GM19351 (cell line): ENCODE results near the gene GPD2.
A peak's percentile ranks its signal among the peaks of the same experiment; 100 is the strongest.

Source experiments
- ATAC-seq: cut with Tn5 transposase; IDR thresholded peaks from one replicate; pipeline ENCODE4 v1.9.1; 2021; ENCODE audit warnings: mild to moderate bottlenecking, moderate library complexity; ENCODE audit not compliant: unreplicated experiment

Gene GPD2

DNA sequence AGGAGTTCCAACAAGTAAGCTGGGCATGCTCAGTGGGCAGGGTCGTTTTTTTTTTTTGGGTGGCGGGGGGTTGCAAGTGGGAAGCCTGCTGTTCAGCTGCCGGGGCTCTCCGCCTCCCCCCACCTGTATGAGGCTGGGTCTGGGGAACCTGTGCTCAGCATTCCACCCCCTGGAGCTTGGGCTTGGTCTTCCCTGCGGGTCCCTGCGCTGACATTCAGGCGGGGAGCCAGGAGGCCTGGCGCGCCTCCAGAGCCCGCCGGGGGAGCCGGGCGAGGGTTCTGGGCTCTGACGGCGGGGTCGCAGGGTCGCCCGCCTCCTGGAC is 822 bp upstream of the GPD2 start:
- no peak for ATAC-seq

DNA sequence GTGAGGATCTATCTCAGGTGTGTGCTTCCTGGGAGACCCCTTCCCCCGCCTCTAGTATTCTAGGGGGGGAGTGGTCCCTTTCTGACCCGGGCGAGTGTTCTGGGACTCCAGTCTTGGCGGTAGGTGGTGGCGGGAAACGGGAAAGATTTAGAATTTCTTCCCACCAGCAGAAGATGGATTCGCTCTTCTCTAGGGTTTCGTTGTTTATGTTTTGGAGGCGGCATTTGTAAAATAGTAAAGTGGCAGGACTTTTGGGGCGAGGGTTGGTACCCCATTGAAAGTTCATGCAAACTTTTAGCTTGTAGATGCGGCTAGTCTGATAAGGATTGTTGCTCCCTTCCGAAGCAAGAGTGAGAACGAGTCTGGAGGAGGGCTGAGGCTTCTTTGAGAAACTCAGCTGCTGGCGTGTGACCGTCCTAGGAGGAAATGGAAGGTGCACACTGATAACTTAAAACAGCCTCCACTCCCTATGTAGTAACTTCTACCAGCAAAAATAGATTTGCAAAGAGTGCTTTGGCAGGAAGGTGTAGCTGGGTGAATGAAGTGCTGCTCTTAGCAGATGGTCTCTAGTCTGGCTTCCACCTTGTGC is 412 bp downstream of the GPD2 start:
- ATAC-seq: peak; percentile 57

DNA sequence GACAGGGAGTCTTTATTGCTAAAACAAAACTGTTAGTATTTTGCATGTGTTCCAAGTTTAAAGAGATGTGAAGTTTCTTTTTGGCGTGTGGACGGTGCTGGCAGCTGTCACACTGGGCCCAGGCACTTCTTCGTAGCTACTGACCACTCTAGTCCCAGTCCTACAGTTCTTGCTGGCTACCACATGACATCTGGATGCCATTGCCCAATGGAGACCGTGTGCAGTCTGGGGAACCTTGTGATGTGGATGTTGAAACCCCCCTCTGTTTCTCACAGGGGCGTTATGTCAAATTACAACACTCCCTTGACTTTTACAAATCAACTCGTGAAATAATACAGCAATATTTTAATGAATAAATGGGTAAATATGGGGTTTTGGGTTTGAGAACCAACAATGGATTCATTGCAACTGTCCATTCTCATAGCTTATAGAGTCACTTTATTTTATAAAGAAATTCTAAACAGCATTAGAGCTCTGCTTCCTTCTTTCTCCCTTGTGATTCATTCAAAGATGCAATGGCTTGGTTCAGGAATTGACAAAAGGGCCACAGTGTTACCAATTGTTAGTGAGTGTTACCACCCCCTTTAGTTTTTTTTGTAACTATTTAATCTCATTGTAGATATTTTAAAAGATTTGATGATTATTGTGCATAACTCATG is 1.2 kb downstream of the GPD2 start:
- ATAC-seq: peak; percentile 25

DNA sequence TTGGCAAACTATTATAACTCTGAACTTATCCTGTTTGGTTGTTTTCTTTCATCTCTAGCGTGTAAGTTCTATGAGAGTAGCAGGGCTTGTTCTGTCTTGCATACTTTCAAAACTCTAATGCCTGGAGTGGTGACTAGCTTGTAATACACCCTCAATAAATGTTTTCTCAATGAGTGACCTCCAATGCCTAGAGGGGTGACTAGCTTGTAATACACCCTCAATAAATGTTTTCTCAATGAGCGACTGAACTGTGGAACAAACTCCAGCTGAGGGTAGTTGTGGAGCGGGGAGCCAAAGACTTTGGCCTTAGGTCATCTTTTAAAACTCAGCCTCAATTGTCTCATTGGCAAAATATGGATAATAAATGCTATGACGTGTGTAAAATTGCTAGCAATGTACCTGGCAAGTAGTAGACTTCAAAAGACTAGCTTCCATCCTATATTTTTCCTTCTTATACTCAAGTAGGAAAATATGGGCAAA is 1.8 kb downstream of the GPD2 start:
- ATAC-seq: no peak

DNA sequence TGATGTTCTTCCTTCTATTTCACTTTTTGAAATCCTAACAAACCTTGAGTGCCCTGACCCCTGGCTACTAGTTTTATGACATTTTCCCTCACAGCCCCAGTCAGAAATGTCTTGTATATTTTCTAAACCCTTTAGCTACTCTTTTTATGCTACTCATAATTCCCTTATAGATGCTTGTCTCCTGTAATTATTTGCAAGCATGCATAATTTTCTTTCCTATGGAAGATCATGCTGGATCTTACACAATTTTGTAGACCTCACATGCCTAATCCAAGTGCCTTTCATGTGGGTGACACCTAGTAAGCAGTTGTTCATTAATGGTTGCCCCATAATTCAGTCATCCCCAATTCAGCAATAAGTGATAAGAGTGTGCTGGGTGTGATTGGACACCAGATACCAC is 6.9 kb downstream of the GPD2 start:
- no peak for ATAC-seq

DNA sequence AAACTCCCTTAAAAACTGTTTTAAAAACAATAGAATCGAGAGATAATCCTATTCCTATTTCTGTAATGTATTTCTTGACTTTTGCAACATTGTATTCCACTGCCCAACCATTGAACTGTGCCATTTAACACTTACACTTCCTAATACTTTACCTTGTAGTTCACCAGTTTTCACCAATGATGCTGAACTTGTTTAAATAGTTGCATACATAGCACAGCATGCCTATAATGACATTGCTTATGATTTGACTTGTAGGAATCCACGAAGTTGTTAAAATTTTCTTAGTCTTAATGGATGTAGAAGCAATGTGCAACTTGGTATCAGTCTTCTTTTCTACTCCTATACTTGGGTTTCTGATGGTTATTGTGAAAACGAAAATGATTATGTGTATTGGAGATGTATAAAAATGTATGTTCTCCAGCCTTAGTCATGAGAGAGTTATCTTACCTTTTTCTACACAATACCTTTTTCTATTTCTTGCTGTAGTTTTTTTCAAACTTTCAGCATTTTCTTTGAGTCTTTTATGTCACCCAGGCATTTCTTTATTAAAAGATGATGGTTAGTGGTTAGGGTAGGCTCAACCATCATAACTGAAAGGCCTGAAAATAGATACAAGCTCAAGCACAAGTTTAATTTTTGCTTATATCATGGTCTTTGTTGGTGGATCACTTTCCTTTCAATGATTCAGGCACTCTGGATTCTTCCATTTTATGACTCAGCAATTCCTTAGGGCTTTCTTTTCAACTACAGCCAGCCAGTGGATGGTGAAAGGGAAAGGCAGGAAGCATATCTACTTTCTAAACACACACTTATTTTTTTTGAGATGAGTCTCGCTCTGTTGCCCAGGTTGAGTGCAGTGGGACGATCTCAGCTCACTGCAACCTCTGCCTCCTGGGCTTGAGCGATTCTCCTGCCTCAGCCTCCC is 9.4 kb downstream of the GPD2 start:
- peak; percentile 65 for ATAC-seq

DNA sequence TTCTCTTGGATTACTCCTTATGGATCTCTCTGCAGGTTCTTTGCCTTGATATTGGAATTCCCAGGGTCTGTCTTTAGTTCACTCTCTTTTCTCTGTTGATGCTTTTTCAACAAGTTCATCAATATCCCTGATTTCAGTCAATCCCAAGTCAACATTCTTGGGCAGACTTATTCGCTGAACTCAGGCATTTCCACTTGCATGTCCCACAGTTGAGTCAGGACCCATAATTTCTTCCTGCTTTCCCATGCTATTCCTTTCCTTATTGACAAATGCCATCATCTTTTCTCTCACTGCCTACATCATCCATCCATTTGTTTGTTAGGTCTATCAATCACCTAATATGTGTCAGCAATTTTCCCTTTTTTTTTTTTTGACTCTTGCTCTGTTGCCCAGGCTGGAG is 11.6 kb downstream of the GPD2 start:
- ATAC-seq: no peak

DNA sequence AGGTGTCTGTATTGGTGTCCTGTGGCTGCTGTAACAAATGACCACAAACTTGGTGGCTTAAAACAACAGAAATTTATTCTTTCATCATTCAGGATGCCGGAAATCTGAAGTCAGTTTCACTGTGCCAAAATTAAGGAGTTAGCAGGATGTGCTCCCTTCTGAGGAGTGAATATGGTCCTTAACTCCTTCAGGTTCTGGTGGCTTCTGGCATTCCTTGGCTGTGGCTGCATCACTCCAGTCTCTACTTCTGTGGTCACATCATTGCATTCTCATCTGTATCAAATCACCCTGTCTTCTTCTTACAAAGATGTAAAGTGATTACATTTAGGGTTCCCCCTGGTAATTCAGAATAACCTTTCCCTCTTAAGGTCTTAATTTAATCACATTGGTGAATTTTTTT is 12.6 kb downstream of the GPD2 start:
- no peak for ATAC-seq

DNA sequence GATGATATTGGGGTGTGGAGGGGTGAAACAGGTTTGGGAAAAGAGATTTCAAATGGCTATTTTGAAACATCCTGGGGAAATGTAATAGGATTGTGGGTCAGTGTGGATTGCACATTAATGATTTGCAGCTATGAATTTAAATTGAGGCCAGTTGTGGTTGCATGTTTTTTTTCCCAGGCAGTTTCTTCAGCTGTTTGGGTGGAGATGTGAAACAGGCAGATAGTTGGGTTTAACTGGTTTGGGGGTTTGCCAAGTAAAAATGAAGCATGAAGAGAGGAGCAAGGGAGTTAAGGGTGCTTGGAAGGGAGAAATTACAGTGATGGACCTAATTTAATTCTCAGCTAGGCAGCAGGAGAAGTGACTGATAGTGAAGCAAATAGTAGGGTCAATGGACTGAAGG is 16.8 kb downstream of the GPD2 start:
- no peak for ATAC-seq

DNA sequence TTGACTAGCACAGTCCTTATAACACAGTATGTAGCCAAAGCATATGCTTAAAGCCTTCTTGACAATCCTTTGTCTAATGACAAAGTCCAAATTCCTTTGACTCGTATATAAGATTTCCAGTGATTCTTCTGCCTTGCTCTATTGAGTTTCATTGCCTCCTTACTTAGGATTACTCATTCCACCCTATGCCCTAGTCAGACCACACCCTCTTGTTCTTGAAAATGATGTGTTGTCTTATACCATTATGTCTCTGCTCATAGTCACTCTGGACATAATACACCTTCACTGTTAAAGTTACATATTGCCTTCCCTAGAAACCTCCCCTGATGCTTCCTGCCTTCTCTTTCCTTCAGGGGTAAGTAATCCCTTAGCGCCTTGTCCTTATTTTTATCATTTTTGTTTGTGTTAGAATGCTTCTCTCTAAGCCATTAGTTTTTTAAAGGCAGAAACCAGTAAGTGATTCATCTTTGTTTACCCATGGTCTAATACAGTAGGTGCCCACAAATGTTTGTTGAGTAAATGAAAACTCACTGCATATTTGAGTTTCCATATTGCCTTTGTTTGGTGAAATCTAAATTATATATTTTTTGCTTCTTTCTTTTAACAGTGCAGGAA is 19.3 kb downstream of the GPD2 start:
- peak; percentile 39 for ATAC-seq

DNA sequence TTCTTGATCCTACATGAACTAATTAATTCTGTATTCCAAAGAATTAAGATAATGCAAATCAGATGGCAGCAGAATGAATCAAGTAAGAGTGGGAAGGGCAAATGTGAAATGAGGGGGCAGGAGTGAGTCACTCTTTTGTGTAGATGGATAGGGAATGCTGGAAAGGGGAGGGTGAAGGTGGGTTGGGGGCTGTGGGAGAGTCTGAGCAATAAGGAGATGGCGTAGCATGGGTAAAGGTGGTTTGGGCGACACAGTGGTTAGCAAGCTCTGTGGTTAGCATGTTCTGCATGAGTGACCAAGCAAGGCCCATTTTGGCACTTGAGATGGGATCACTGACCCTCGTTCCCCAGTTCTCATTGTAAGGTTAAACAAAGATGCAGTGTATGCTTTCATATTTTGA is 20.4 kb downstream of the GPD2 start:
- peak; percentile 66 for ATAC-seq

DNA sequence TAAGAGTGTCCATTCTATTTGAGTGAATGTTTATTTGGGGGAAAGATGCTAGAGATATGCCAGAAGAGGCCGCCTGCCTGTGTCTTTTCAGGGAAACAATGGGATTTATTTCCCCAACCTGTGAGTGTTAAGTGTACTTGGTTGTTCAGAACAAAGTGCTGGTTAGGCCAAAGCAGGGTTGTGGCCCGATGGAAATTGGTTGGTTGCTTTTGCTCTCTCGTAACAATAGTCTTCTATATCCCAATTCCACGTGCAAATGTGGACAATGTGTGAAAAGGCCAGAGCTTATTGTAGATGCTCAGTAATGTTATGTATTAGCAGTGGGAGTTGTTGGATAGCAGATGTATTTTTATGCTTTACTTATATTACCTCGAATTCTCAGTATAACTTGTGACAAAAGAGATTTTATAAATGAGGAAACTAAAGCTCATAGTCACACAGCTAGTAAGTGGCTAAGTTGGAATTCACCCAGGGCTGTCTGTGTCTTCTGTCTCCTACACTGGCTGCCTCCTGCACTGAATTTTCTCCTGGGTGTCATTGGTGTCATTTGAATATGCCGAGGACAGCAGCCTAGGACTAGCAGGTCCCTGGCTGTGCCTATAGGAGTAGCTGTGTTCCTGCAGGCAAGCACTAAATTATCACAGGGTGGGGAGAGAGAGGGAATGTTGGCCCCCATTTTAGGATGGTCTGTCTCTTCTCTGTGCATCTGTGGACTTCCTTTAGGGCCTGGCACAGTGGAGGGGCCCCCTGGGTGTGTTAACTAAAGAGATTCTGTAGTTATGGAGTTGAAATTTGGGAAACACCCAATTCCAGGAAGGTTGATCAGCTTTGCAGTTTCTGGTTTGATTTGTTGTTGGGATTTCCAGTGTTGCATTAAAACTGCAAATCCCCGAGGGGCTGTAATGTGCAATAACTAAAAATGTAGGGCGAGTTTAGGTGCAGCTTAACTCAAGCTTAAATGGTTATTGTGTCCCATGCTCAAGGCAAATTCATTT is 21.6 kb downstream of the GPD2 start:
- ATAC-seq: no peak

DNA sequence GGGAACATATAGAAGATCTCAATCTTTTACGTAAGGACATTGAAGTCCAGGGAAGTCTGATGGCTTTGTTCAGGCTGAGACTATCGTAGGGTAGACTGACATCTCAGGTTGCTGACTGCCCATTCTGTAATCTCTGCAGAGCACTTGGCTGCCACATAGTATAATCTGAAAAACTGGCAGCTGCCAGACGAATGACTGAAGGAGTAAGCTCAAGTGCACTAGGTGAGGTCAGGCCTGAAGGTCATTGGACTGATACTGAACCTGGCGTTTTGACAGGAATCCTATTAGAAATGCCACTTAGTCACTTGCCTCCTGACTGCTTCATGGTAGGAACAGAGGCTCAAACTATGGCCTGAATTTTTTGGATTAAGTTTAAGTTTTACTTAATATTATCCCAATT is 23.5 kb downstream of the GPD2 start:
- no peak for ATAC-seq

DNA sequence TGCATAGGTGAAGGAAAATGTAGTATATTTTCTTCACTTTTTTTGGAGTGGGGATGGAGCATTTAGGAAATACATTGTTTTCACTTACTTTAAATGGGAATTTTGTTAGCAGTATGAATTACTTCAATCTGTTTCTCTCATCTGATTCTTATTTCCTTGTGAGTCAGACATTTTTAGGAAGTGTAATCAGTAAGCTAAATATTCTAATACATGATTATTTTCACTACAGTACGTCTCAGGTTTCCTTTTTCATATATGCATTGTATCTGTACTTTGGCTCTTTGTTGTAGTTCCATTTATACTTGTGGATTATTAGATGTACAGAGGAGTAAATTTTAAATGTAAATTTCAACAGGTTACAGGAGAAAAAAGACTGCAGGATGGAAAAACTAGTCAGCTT is 27.9 kb downstream of the GPD2 start:
- no peak for ATAC-seq

DNA sequence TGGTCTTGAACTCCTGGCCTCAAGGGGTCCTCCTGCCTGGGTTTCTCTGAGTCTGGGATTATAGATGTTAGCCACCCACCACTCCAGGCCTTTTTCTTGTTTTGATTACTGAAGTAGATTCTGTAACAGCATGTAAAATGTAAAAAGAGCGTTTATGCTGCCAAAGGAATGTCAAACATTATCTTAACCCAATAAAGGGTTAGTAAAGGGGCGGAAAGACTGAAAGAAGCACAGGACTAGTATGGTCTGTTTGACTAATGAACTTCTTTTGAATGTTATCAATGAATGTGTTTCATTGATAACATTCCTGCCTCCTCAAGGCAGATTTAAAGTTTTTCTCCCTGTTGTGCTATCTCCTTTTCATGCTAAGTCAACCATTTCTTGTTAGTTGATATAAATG is 29.4 kb downstream of the GPD2 start:
- no peak for ATAC-seq

DNA sequence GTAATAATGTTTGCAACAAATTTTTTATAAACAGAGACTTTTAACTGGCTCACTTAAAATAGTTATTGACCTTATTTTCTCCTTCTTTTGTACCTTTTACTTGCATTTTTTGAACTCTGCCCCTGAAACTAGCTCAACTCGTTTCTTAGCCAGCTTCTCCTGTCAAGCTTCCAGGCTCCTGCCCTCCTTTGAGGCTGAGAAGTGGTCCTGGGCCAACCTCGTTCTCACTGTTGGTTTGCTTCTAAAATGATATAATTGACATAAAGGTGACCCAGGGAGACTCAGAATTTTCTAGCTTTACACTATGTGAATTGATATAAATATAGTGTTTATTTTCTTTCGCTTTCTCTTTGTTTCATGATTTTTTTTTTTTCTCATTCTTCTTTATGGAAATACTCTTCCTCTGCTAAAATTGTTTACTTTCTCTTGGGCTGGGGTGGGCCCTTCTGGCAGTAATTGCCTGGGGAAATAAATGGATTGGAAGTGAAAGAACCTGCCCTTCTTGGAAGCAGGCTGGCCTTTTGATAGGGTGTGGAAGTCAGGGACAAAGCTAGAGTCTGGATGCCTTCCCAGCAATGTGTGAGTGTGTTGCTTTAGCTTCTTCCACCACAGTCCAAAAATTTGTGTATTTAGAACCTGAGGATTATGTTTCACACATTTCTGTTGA is 30.7 kb downstream of the GPD2 start:
- ATAC-seq: no peak

DNA sequence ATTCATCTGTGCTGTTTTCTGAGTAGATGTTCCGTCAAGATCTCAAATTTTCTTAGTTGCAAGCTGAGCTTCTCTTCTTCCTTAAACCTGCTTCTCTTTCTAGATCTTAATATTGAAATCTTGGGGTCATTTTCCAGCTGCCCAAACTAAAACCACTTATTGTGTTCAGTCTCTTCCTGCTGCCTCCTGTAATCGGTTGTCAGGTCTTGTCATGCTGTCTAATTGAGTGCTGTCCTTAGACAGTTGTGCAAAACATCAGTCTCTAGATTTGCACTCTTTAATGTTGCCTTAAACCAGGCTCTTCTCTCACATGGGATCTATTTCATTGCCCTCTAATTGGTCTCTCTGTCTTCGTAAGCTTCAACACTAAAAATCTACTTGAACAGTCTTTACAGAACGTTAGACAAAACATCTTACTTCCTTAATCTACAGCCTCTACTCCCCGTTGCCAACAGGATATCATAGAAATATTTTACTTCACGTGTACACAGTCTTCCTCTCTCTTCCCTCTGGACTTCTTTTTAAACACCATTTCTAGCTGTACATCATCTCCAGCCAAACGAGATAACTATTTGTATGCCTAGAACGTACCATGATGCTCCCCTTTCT is 34.9 kb downstream of the GPD2 start:
- ATAC-seq: no peak

DNA sequence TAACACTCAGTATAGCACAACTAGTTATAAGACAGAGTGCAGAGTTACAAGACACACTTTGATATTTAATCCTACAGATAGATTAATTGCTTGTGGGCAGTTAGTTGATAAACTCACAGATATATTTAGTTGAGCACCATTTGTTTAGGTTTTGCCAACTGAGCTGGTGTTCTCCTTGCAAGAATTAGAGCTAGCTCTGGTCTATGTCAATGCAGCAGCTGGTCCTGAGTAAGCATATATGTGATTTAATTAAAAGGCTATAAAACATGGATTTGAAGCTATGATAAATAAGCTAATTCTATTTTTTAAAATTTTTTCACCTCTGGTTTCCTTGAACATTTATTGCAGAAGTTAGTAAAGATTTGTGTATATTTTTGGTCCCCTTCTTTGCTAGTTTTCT is 35.6 kb downstream of the GPD2 start:
- no peak for ATAC-seq

DNA sequence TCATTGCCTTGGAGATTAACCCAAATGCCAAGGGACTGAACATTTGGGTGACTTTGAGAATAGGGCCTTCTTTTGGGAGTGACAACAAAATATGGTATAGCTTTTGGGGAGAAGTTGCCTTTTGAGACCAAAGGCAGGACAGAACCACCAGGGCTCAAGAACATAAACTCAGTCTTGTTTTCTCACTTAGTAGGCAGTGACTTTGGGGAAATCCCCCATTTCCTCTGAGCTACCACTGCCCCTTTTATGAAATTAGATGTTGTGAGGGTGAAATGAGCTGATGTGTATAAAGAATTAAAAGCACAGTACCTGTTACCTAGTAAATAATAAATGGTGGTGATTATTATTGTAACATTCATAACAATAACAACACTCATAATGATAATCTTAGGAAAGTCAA is 36.5 kb downstream of the GPD2 start:
- ATAC-seq: peak; percentile 47
